ENCODE measurements around the gene RSPH6A. TPM values are rescaled to one million over a fixed set of nuclear protein-coding genes. Genes with fewer than 3 reads are reported as not detected.

Gene RSPH6A
- total and polyA plus RNA-seq, 10 of the 15 experiments (the other 5 are each of a cell fraction or from before 2014, with no cell fraction given) = 0.03 to 0.41 (median 0.22) TPM; not detected in 4

GRCh38 chr19:45824041-45824471 is 8.9 kb upstream of the RSPH6A start (continued):
- TF ChIP-seq SUZ12 (IDR thresholded peaks at IDR 0.05; ENCODE audit: unreplicated experiment) (no peak), SUPT20H (IDR thresholded peaks at IDR 0.05; ENCODE audit: borderline replicate concordance, control insufficient read depth, low read depth, low read length) (no peak), CREB1 (IDR thresholded peaks at IDR 0.05; ENCODE audit: low read depth) (no peak)

GRCh38 chr19:45823182-45823581 is 8.1 kb upstream of the RSPH6A start:
- in situ Hi-C loops (cut with MboI) (no loop called here), intact Hi-C loops (cut with micrococcal nuclease; ENCODE audit: unreplicated experiment) (no loop called here)
- no peaks in the 10 kb centered on the region for H4K20me1 ChIP-seq (ENCODE audit: control insufficient read depth, insufficient read depth)
- no TSS peak for BruUV-seq (replicated peaks)
- no peak overlapping the region for H2AFZ ChIP-seq (ENCODE audit: control insufficient read depth, low read depth, low read length)
- no peak overlapping the region for H3K27ac ChIP-seq (ENCODE audit: control insufficient read depth, insufficient read depth)
- ChIA-PET CTCF (no interaction called here), POLR2A (interaction anchor here (0.5 kb wide), 1 partner anchor 127 kb away, joined by 8 read pairs; no protein-coding TSS in a partner anchor), SMC1A (ENCODE audit: uncharacterized antibody, unreplicated experiment) (no interaction called here), RAD21 (ENCODE audit: unreplicated experiment) (no interaction called here)
- no peak overlapping the region for H3K9ac ChIP-seq (ENCODE audit: control insufficient read depth, insufficient read depth, low read length)
- no peak overlapping the region for H3K4me2 ChIP-seq (ENCODE audit: control insufficient read depth, insufficient read depth)
- FAIRE-seq (no peak), ATAC-seq (no peak), DNase-seq (ENCODE audit: low read depth, low spot score) (no peak)
- TF ChIP-seq EGR1 (IDR thresholded peaks at IDR 0.05; ENCODE audit: borderline replicate concordance in 1 of 2, low read depth in 2 of 2, low read length in 2 of 2) (no peak), ASH2L (IDR thresholded peaks at IDR 0.05; ENCODE audit: borderline replicate concordance, low read depth) (no peak)
- no peak overlapping the region for H3K4me3 ChIP-seq
- H3K9me3 ChIP-seq (replicated peaks; ENCODE audit: control insufficient read depth, insufficient read depth, low read length) = no peaks in the 10 kb centered on the region
- no peaks in the 10 kb centered on the region for H3K79me2 ChIP-seq (ENCODE audit: control insufficient read depth, insufficient read depth, low read length)
- H3K4me1 ChIP-seq (ENCODE audit: control insufficient read depth, insufficient read depth, low read length) = no peaks in the 10 kb centered on the region; the same call in 1 of the 2 replicates
- H3K36me3 ChIP-seq (ENCODE audit: control insufficient read depth in 2 of 2, insufficient read depth in 2 of 2, low read length in 1 of 2) = peaks cover 16 to 41% of the 10 kb centered on the region in 2 experiments
- no peaks in the 10 kb centered on the region for H3K27me3 ChIP-seq (replicated peaks in 1 of 2; ENCODE audit: control insufficient read depth in 2 of 2, insufficient read depth in 2 of 2, low read length in 1 of 2)
- WGBS (ENCODE audit: insufficient coverage, insufficient replicate concordance, low lambda C conversion rate, missing lambda C conversion rate) = 99% methylated on average over 12 of the region's 12 CpGs

GRCh38 chr19:45822716-45823115 is 7.6 kb upstream of the RSPH6A start:
- ATAC-seq = no peak
- Histone ChIP-seq H3K9ac (ENCODE audit: control insufficient read depth, insufficient read depth, low read length) (no peak overlapping the region), H3K9me3 (replicated peaks; ENCODE audit: control insufficient read depth, insufficient read depth, low read length) (no peaks in the 10 kb centered on the region), H3K79me2 (ENCODE audit: control insufficient read depth, insufficient read depth, low read length) (no peaks in the 10 kb centered on the region), H3K27me3 (replicated peaks in 1 of 2; ENCODE audit: control insufficient read depth in 2 of 2, insufficient read depth in 2 of 2, low read length in 1 of 2) (no peaks in the 10 kb centered on the region), H4K20me1 (ENCODE audit: control insufficient read depth, insufficient read depth) (no peaks in the 10 kb centered on the region), H2AFZ (ENCODE audit: control insufficient read depth, low read depth, low read length) (no peak overlapping the region), H3K36me3 (ENCODE audit: control insufficient read depth in 2 of 2, insufficient read depth in 2 of 2, low read length in 1 of 2) (peaks cover 15 to 40% of the 10 kb centered on the region in 2 experiments), H3K27ac (ENCODE audit: control insufficient read depth, insufficient read depth) (no peak overlapping the region), H3K4me3 (no peak overlapping the region), H3K4me2 (ENCODE audit: control insufficient read depth, insufficient read depth) (no peak overlapping the region), H3K4me1 (ENCODE audit: control insufficient read depth, insufficient read depth, low read length) (no peaks in the 10 kb centered on the region; the same call in 1 of the 2 replicates)
- no peak for DNase-seq (ENCODE audit: low read depth, low spot score)
- ChIA-PET SMC1A (ENCODE audit: uncharacterized antibody, unreplicated experiment) (no interaction called here), POLR2A (interaction anchor here (0.5 kb wide), 1 partner anchor 127 kb away, joined by 8 read pairs; no protein-coding TSS in a partner anchor), RAD21 (ENCODE audit: unreplicated experiment) (no interaction called here), CTCF (no interaction called here)
- intact Hi-C loops (cut with micrococcal nuclease; ENCODE audit: unreplicated experiment) = no loop called here
- no TSS peak for BruUV-seq (replicated peaks)
- 94% methylated on average over 5 of the region's 5 CpGs for WGBS (ENCODE audit: insufficient coverage, insufficient replicate concordance, low lambda C conversion rate, missing lambda C conversion rate)
- FAIRE-seq = no peak
- in situ Hi-C loops (cut with MboI) = no loop called here
- TF ChIP-seq SMAD5 (IDR thresholded peaks at IDR 0.05; ENCODE audit: low read depth) (no peak), LARP7 (IDR thresholded peaks at IDR 0.05) (no peak), SUZ12 (IDR thresholded peaks at IDR 0.05; ENCODE audit: unreplicated experiment) (no peak), GABPA (IDR thresholded peaks at IDR 0.05; ENCODE audit: low read depth) (no peak), ZNF622 (IDR thresholded peaks at IDR 0.05) (no peak), POU2F2 (IDR thresholded peaks at IDR 0.05; ENCODE audit: borderline replicate concordance, low read depth, low read length) (no peak), E4F1 (IDR thresholded peaks at IDR 0.05; ENCODE audit: borderline replicate concordance, partially characterized antibody) (no peak), POLR2AphosphoS2 (IDR thresholded peaks at IDR 0.05; ENCODE audit: low read depth, low read length) (no peak), FOXK2 (IDR thresholded peaks at IDR 0.05) (no peak), IRF4 (IDR thresholded peaks at IDR 0.05; ENCODE audit: low read depth, low read length) (no peak), SP1 (IDR thresholded peaks at IDR 0.05; ENCODE audit: low read depth, low read length) (no peak), SIN3A (IDR thresholded peaks at IDR 0.05; ENCODE audit: low read depth, low read length) (no peak)
